HG02759 (cell line): Measurements from ENCODE around the gene GREB1L.
"Not testable (repeated sequence)": the region's sequence is repeated elsewhere in the genome, so short reads cannot be mapped to it uniquely, and the experiment has no call there.

ENCODE experiments used
- ATAC-seq: cut with Tn5 transposase; IDR thresholded peaks from one replicate; pipeline ENCODE4 v1.9.1; 2021; ENCODE audit warnings: mild to moderate bottlenecking, moderate library complexity; ENCODE audit not compliant: unreplicated experiment

The GREB1L gene

DNA sequence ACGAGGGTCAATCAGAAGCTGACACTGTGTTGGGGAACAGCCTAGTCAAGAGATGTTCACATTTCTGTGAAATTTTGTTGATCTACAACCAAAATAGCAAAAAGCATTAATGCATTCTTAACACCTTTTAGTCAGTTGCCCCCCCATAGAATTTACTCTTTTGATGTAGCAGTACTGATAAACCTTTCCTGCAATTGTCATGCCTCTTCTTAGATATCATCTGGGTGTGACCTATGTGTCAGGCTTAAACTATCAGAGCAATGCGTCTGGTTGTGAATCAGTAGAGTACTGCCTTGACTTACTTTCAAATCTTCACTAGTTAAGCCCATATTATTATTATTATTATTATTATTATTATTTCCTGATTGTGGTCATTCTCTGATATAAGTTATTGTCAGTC is 61.9 kb downstream of the GREB1L start:
- no peak for ATAC-seq

DNA sequence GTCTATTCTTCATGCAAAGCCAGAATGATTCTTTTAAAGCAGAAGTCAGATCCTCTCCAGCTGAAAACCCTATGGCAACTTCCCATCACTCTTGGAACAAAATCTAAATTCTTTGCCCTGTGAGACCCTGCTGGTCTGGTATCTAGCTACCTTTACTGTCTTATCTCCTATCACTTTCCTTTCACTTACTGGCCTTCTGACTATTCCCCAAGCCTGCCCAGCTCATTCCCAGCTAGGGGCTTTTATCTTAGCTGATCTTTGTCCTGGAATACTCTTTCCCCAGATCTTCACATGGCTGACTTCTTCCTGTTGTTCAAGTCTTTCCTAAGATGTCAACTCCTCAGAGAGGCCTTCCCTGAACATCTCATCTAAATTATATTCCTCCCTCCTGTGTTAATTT is 63.6 kb downstream of the GREB1L start:
- ATAC-seq: no peak

DNA sequence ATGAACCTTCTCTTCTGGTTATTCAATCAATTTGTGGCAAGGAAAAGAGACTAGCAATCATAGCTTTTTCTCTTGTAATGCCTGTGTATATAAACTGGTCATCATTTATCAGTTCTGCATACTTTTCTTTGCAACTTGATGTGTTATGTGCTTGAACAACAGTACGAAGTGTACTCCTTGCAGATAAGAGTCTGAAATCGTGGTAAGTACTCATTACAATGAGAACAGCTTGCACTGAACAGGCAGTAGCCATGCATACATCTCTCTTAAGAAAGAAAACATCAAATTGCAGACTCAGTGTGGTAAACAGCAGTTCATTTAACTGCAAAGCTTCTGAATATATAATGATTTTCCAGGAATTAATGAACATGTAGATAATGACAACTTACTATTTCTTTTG is 64.3 kb downstream of the GREB1L start:
- no peak for ATAC-seq

DNA sequence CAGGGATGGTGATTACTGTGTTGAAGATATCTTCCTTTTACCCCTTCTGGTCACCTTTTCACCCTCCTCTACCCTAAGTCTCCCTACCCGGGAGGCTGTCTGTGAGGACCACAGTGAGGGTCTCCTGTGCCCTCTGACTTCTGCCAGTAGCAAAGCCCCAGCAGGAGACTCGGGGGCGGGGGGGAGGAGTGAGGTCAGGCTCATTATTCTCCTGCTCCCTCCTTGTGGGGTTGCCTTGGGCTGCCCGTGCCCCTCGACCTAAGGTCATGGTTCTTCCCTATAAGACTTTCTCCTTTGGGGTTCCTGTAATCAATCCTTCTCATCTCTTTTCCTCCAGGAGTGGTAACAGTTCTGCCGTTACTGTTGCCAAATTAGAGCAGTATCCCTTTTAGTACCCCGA is 65.5 kb downstream of the GREB1L start:
- no peak for ATAC-seq

DNA sequence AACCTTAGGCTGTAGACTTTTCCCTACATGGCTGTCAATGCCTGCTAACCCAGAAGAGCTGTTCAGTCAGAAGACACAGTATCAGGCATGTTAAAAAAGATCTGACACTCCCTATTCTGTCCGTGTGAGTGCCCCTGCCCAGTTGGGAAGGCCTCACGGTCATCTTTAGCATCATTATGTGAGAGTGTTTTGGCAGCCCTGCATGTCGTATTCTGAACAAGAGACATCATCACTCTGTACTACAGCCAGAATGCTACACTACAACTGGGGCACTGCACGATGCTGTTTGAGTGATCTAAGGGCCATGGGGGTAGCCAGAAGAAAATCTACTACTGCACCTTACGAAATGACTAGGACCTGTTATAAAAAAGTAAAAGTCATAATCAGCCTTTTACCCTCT is 67.2 kb downstream of the GREB1L start:
- no peak for ATAC-seq

DNA sequence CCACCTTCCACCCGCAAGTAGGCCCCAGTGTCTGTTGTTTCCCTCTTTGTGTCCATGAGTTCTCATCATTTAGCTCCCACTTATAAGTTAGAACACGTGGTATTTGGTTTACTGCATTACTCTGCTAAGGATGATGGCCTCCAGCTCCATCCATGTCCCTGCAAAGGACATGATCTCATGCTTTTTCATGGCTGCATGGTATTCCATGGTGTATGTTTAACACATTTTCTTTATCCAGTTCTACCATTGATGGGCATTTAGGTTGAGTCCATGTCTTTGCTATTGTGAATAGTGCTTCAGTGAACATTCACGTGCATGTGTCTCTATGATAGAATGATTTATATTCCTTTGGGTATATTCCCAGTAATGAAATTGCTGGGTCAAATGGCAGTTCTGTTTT is 69.9 kb downstream of the GREB1L start:
- not testable (repeated sequence) for ATAC-seq

DNA sequence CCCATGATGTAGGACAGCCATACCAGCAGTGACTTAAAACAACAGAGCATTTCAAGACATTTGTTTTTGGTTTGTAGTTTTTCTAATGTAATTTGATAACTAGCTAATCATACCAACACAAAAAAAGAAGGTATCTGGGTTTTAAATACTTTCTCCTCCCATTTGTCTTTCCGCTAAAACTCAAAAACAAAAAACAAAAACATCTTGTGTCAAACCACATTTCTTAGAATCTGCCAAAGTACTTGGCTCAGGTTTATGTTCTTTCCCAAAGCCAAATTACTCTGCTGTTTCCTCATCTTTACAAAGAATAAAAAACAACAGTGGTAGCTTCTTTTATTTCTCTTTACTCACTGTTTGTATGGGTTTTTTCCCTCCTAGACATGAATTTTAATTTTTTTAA is 71.5 kb downstream of the GREB1L start:
- ATAC-seq: no peak

DNA sequence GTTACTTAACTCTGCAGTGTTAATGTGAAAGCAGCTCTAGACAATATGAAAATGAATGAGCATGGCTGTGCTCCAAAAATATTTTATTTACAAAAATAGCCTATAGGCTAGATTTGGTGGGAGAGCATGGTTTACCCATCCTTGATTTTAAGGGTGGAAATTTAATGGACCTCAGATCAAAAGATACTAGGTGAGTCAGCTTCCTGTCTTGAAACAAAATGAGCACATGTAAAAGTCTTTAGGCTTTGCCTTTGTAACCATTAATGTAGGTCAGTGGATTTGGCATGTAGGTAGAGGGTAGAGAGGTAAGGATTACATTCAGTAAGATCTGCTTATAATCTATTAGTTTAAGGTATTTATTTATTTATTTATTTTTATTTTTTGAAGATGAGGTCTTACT is 72.7 kb downstream of the GREB1L start:
- no peak for ATAC-seq

DNA sequence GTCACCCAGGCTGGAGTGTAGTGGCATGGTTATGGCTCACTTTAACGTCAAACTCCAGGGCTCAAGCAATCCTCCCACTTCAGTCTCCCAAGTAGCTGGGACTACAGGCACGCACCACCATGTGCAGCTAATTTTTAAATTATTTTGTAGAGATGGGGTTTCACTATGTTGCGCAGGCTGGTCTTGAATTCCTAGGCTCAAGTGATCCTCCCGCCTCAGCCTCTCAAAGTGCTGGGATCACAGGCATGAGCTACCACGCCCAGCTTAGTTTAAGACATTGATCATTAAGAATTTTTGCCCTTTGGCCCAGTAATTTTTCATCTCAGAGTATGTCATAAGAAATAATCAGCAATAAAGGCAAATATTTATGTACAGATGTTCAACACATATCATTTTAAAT is 73.1 kb downstream of the GREB1L start:
- ATAC-seq: not testable (repeated sequence)

DNA sequence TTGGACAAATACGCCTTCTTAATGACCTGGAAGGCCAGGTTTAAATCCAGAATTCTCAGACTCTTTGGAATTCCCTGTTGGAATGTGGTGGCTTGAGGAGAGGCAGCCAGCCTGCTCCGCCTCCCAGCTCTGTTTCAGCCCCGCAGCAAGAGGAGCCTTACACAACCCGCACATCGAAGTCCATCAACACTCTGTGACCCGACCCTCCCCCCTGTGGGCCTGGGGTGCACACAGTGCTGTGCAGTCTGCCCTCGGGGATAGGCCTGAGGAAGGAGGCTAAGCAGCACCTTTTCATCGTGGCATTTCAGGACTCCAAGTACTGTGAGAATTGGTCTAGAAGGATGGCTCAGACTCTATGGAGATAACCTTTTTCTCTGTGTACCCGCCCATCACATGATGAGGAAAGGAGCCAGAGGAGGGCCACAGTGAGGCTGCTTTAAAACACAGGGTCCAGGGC is 73.7 kb downstream of the GREB1L start:
- no peak for ATAC-seq

DNA sequence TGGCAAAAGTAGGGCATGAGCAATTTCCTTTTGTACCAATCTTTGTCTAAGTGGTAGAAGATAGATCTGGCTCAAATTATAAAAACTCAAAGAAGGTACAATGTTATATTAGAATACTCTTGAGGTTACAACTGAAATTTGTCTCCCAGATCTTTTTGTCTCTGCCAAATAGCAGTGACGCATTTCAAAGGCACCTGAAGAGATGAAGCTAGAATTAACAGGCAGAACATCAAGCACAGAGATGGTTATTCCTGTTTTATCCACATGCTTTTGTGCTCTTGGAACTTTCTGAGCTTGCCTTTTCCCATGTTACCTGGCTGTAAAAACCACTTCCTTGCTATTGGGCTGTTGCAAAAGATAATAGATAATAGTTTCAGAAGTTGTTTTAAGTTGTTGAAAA is 74.3 kb downstream of the GREB1L start:
- ATAC-seq: no peak

DNA sequence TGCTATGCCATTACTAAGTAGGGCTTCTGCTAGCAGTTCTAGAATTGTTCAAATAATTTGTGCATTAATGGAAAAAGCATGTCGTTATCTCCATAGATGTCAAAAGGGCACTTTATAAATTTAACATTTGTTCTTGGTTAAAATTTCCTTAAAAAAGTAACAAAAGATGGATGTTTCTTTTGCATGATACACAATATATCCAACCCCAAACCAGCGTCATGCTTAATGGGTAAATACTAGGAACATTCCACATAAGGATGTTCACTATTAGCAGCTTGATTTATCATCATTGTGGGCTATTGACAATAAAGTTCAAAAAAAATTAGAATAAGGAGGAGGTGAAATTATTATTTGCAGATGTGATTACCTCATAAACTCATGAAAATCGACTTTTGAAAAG is 79.7 kb downstream of the GREB1L start:
- ATAC-seq: no peak

DNA sequence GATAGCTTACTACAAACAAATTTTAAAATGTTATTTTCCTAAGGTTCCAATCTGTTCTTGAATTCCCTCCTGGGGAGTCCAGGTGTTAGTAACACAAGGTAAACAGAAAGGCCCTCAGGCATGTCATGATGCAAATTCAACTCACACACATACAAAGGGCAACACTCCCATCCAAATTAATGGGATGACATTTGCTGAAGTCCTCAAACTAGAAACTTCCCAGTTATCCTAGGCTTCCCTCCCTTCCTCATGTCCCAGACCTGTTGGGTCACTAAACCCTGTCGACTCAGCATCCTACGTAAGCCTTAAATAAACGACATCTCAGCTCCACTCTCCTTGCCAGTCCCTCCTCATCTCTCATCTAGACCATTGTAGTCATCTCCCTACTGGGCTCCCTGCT is 85.1 kb downstream of the GREB1L start:
- ATAC-seq: no peak

DNA sequence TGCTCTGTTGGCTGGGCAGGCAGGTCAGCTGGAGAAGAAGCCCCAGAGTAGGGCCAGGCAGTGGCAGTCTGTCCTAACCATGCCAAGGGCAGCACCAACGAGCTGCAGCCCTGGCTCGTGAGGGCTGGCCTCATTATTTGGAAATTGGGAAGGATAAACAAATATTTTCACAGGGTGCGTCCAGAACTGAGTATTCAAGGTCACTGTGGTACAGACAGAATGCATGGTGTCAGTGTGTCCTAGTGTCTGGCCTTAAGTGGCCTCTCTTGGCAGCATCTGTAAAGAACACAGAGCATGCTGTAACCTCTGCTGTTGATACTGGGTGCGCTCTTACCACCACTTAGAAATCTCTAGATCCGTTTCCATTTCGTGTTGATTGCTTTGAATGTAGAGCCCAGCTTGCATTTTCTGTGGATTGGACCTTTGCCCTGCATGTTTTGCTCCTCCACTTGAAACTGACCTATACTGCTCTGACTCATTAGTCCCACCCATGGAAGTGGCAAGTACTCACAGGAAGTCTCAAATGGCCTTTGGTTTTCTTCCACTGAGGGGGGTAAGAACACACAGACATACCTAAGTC is 88.2 kb downstream of the GREB1L start:
- ATAC-seq: no peak

DNA sequence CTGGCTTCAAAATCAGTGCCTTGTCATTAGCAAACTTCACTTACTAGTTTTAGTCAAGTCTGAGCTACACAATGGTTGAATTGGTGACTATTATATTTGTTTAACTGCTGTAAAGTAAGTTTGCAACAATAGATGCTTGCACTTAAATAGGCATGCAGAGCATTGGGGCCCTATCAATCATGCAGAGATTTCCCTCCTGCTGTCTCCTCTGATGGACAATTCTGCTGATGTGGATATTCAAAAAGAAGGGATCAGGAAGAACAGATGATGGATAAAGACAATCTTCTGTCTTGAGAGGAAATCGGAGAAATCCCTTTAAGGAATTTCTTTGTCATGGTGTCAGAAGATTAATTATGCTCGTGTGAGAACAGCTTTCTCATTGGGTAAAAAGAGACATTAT is 89.0 kb downstream of the GREB1L start:
- no peak for ATAC-seq

DNA sequence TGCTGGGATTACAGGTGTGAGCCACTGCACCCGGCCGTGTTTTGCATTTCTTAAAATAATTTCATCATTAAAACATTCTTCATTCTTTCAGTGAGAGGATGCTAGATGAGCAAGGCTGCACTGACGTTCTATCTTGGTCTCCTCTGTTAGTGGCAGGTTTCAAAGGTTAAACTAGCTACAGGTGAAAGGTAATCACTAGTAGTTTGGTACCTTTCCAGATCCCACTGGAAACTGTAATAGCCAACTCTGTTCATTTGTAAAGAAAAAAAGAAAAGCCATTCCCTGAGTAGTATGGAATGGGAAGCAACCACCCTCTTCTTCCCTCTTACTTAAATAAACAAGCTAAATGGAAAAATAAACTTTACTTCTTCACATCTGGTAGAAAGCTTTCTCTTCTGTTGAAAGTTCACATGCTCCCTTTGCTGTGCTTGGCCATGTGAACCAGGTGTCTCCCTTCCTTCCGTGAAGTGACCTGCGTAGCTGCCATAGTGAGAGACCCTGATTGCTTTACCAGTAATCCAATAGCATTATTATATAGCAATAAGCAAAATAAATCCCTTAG is 94.0 kb downstream of the GREB1L start:
- ATAC-seq: no peak

DNA sequence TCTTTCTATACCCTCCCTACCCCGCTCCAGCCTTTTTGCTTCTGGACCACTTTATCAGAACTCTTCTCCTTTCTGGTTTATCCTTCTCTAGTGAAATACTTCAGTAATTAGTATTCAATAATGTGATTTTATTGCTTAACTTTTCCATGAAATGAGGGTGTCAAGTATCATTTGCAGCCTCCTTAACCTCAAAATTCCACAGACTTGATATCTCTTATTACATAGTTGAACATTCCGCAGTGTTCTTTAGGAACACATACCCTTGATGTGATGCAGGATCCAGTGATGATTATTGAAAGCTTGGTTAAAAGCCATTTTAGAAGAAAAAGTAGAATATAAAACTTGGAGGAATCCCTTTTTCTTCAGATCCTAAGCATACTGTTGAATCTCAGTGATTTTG is 94.8 kb downstream of the GREB1L start:
- no peak for ATAC-seq

DNA sequence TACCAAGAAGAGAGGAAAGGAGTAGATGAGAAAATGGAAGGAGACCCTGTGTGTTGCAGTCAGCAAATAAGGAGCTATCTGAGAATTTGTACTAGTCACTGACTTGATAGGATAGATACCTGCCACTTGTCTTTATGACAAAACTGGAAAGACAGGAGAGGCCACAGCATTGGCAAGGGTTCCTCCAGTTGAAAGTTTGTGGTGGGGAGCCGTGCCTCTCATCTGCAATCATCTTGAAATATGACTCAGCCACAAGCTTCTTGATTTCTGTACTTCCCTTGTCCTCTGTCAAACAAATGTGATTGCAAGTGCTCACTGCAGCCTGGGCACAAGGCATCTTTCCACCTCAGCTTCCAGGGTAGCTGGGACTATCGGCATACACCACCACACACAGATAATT is 99.1 kb downstream of the GREB1L start:
- no peak for ATAC-seq

DNA sequence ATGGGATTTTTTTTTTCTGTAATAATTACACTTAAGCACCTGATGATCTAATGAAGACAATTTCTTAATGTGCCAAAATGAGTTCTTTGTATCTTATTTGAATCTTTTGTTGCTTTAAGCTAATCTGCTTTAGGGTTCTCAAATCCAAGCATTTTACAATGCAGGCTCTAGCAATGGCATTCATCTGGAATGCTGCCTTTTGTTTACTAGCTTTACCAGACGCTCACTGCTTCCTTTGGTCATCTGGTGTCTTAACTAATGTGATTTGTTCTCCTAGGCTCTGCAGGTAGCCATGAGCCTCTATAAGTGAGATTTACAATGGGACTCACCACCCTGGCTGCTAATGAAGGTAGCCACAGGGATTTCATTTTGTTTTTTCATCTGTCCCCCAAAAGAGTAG is 100.3 kb downstream of the GREB1L start:
- no peak for ATAC-seq

DNA sequence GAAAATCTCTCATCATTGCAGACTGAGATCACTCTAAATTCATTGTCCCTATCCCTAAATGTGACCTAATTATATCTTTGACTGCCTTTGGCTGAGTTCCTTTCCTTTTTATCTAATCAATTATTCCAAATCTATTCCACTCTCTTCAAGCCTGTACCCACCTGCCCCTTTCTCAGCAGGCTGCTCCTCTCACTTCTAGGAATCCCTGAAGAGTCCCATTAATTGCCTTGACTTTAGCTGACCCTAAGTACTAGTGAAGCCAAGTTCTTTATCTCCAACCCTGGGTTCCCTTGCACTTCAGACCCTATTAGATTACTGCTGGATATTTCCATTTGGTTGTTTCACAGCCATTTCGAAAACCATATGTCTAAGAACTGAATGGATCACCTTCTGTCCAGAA is 102.8 kb downstream of the GREB1L start:
- ATAC-seq: no peak

DNA sequence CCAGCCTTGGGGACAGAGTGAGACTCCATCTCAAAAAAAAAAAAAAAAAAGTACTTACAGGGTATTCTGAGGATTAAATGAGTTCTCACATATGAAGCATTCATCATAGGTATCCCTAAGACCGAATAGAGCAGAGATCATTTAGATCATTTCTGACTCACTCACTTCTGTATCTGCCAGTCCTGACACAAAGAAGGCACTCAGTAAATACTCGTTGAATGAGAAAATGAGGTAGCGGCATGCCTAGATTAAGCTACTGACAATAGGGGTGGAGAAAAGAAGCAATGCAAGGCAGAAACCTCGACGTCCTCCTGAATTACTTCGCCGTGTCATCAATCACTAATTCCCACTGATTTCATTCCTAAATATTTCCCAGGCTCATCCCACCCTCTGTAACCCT is 103.8 kb downstream of the GREB1L start:
- ATAC-seq: no peak

DNA sequence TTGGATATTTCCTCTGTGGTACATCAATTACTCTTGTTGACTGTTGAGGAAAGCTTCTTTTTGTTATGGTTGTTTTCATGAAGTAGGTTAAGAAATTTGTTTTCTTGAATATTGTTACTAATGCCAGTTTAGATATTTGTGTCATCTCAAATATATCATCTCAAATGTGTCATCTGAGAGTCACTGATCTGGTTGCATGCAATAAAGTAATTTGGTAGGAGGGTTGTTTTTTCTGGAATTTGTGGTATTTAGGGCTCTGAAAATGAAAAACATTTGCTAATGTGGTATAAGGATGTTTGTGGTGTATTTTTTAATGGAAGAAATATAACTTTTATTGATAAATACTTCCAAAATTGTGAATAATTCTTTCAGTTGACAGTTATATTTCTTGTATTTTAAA is 117.7 kb downstream of the GREB1L start:
- no peak for ATAC-seq

DNA sequence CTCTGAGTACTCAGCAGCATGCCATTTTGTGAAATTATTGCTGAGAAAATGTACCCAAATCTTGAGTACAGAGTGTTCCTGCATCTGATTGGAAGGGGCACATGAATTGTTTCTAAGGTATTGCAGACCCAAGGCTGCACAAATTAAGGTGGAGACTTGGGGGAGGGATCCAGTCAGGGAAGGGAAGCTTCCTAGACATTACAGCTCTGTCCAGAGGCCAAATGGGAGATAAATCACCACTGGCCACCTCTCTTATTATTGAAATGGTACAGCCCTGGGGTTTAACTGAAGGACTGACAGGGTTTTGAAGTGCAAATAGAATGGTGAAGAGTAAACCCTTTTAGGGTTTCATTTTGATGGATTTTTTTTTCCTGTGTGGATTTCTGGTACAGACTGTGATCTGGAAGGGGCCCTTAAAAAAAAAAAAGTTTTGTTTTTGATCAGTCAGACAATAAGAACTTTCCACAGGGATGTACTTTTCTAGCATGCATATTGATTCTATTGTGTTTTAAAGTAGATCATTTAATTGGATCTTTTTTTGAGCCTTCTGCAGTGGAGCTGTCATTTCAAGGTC is 119.4 kb downstream of the GREB1L start:
- no peak for ATAC-seq
